IPS-NIHi7 (cell line): Measurements from ENCODE around the gene VIT.

Source experiments
- DNase-seq: peaks from one replicate; pipeline ENCODE4 v3.0.0; 2012; ENCODE audit warnings: mixed read lengths; ENCODE audit errors: extremely low spot score

The VIT gene

GRCh38 chr2:36769106-36769505, 72.6 kb downstream of the VIT start:
- no peak for DNase-seq

- DNase-seq = peak; percentile 92
These were observed 74.2 kb downstream of the VIT start for GRCh38 chr2:36770542-36771287.

- no peak for DNase-seq
These were observed 75.2 kb downstream of the VIT start for GRCh38 chr2:36771671-36772070.

GRCh38 chr2:36773947-36774346, 77.4 kb downstream of the VIT start:
- DNase-seq = no peak

- no peak for DNase-seq
These were observed 78.8 kb downstream of the VIT start for GRCh38 chr2:36775261-36775660.

- DNase-seq = no peak
These were observed 79.3 kb downstream of the VIT start for GRCh38 chr2:36775806-36776205.

GRCh38 chr2:36777272-36777671, 80.8 kb downstream of the VIT start:
- DNase-seq = no peak

- DNase-seq = no peak
These were observed 81.3 kb downstream of the VIT start for GRCh38 chr2:36777788-36778187.

GRCh38 chr2:36779462-36779861, 83.0 kb downstream of the VIT start:
- DNase-seq = no peak

- DNase-seq = peak; percentile 67
These were observed 83.8 kb downstream of the VIT start for GRCh38 chr2:36780231-36780839.

GRCh38 chr2:36781907-36782720, 85.6 kb downstream of the VIT start:
- no peak for DNase-seq

GRCh38 chr2:36783246-36783645, 86.7 kb downstream of the VIT start:
- no peak for DNase-seq

- DNase-seq = peak; percentile 84
These were observed 88.8 kb downstream of the VIT start for GRCh38 chr2:36785179-36785795.

GRCh38 chr2:36789181-36789804, 92.8 kb downstream of the VIT start:
- no peak for DNase-seq

GRCh38 chr2:36792951-36793350, 96.4 kb downstream of the VIT start:
- no peak for DNase-seq

- no peak for DNase-seq
These were observed 101.0 kb downstream of the VIT start for GRCh38 chr2:36797324-36798070.

GRCh38 chr2:36798724-36799123, 102.2 kb downstream of the VIT start:
- no peak for DNase-seq

GRCh38 chr2:36800381-36800780, 103.9 kb downstream of the VIT start:
- DNase-seq = no peak

GRCh38 chr2:36801088-36801487, 104.6 kb downstream of the VIT start:
- no peak for DNase-seq

GRCh38 chr2:36802952-36803351, 106.4 kb downstream of the VIT start:
- DNase-seq = no peak

GRCh38 chr2:36805635-36806224, 109.2 kb downstream of the VIT start:
- DNase-seq = no peak
